Measurements from ENCODE around the gene TNRC6C. TPM values are rescaled to one million over a fixed set of nuclear protein-coding genes. Genes with fewer than 3 reads are reported as not detected.

Gene TNRC6C
- total RNA-seq, 3 donors from 2014 or later: 14.1 to 21.7 (median 21.6) TPM

DNA sequence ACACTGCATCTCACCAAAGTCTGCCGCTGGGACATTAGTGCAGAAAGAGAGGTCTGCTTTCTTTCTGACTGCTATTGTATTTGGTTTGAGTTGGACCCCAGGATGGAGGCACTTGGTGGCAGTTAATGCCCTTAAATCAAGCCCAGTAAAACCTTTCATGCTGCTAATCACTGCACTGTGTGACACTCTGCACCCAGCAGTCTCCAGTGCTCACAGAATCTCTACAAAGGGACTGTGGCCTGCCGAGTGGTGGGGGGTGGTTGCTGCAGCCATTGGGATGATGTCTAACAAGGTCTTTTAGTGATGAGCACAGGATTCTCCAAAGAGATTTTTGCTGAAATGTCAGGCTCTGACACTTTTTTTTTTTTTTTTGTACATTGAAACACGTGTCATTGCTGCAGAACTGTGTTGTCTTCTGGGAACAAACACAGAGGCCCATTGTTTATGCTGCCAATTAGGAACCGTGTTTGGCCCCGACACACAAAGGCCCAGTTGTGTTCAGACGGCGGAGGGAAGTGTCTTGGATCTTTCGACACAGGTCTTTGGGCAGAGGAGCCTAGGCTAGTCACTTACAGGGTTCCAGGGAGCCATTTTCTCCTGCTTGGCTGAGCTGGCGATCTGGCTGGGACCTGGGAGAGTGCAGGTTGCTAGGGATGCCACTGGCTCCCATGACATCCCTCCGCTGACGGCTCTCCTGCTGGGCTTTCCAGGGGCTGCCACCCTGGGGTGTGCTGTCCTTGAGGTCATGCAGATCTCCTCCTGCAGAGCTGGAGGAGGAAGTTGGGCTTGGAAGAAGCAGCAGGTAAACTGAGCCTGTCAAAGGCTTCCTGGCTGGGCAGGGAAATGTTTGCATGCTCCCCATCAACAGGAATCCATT is 16.2 kb upstream of the TNRC6C start:
- TF ChIP-seq POLR2A (IDR thresholded peaks at IDR 0.05) (no peak), POLR2AphosphoS5 (IDR thresholded peaks at IDR 0.05) (no peak)
- TF ChIP-seq, protein P1, sequence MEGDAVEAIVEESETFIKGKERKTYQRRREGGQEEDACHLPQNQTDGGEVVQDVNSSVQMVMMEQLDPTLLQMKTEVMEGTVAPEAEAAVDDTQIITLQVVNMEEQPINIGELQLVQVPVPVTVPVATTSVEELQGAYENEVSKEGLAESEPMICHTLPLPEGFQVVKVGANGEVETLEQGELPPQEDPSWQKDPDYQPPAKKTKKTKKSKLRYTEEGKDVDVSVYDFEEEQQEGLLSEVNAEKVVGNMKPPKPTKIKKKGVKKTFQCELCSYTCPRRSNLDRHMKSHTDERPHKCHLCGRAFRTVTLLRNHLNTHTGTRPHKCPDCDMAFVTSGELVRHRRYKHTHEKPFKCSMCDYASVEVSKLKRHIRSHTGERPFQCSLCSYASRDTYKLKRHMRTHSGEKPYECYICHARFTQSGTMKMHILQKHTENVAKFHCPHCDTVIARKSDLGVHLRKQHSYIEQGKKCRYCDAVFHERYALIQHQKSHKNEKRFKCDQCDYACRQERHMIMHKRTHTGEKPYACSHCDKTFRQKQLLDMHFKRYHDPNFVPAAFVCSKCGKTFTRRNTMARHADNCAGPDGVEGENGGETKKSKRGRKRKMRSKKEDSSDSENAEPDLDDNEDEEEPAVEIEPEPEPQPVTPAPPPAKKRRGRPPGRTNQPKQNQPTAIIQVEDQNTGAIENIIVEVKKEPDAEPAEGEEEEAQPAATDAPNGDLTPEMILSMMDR (IDR thresholded peaks at IDR 0.05): no peak
- intact Hi-C loops (cut with DNase I; ENCODE audit: low total_unique reads): no loop called here
- Histone ChIP-seq H3K36me3 (no peaks in the 10 kb centered on the region), H3K27ac (no peak overlapping the region), H3K4me3 (peak overlapping the region in 1 of 3 donors; percentile 8), H3K27me3 (peaks cover 0 to 25% of the 10 kb centered on the region in 2 donors), H3K4me1 (peaks cover 0 to 5% of the 10 kb centered on the region in 2 donors), H3K9me3 (no peaks in the 10 kb centered on the region)
- DNase-seq (ENCODE audit: low spot score in 2 of 2): peak; percentile 62 to 88

DNA sequence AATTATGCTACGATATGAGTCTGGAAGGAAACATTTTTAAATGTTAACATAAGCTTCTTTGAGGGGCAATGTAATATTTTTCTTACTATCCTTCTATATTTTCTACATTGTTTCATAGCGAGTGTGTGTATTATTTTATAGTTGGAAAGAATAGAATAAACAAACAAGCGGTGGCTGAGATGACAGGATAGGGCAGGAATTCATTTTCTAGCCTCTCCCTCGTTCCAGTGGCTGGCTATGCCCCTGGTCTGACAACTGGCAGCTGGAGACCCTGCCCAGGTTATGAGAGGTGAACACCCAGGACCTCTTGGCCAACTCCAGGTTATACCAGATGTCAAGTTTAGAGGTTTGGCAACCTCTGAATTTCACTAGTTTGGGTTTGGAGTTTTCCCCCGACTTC is 14.5 kb upstream of the TNRC6C start:
- no peak for DNase-seq (ENCODE audit: low spot score in 2 of 2)
- Histone ChIP-seq H3K27me3 (peaks cover 0 to 20% of the 10 kb centered on the region in 2 donors), H3K27ac (no peak overlapping the region), H3K9me3 (no peaks in the 10 kb centered on the region), H3K36me3 (no peaks in the 10 kb centered on the region), H3K4me1 (peaks cover 0 to 5% of the 10 kb centered on the region in 2 donors), H3K4me3 (no peak overlapping the region)
- TF ChIP-seq POLR2AphosphoS5 (IDR thresholded peaks at IDR 0.05): no peak
- TF ChIP-seq POLR2A (IDR thresholded peaks at IDR 0.05): no peak
- TF ChIP-seq, protein P1 (IDR thresholded peaks at IDR 0.05): no peak
- intact Hi-C loops (cut with DNase I; ENCODE audit: low total_unique reads): no loop called here

DNA sequence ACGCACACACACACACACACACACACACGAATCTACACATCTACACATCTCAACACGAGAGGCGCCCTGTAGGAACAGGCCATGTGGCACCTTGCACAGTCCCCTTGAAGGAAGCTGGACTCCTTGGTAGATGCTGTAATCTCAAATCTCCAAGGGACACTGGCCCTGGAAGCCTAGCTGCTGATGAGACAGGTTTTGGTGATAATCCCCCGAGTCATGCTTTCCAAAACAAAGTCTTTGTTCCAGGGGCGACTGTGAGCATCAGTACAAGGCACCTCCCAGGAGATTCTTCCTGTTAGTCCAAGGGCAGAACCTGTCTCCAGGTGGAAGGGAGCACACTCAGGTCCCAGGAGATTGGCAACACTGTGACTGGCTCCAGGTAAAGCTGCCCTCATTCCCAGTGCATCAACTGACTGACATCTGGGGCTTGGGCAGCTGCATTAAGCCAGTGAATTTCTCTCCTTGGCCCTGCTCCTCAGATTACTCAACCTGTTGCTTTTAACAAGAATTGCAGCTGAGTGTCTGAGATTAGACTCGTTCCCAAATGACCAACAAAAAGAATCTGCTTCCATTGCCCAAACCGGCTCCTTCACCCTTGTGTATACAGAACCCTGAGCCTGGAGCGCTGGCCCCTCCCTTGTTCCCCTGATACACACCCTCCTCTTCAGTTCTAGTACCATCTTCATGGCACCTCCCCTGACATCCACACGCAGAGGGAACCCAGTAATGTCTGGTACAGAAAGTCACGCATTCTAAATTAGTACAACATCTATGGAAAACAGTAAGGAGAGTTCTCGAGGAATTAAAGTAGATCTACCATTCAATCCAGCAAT is 13.9 kb upstream of the TNRC6C start:
- no peak for DNase-seq (ENCODE audit: low spot score in 2 of 2)
- Histone ChIP-seq H3K27ac (no peak overlapping the region), H3K4me1 (peaks cover 0 to 5% of the 10 kb centered on the region in 2 donors), H3K9me3 (no peaks in the 10 kb centered on the region), H3K27me3 (peaks cover 0 to 20% of the 10 kb centered on the region in 2 donors), H3K4me3 (no peak overlapping the region), H3K36me3 (no peaks in the 10 kb centered on the region)
- no peak for TF ChIP-seq POLR2A (IDR thresholded peaks at IDR 0.05)
- TF ChIP-seq, protein P1 (IDR thresholded peaks at IDR 0.05): no peak
- TF ChIP-seq POLR2AphosphoS5 (IDR thresholded peaks at IDR 0.05): no peak
- intact Hi-C loops (cut with DNase I; ENCODE audit: low total_unique reads): no loop called here

DNA sequence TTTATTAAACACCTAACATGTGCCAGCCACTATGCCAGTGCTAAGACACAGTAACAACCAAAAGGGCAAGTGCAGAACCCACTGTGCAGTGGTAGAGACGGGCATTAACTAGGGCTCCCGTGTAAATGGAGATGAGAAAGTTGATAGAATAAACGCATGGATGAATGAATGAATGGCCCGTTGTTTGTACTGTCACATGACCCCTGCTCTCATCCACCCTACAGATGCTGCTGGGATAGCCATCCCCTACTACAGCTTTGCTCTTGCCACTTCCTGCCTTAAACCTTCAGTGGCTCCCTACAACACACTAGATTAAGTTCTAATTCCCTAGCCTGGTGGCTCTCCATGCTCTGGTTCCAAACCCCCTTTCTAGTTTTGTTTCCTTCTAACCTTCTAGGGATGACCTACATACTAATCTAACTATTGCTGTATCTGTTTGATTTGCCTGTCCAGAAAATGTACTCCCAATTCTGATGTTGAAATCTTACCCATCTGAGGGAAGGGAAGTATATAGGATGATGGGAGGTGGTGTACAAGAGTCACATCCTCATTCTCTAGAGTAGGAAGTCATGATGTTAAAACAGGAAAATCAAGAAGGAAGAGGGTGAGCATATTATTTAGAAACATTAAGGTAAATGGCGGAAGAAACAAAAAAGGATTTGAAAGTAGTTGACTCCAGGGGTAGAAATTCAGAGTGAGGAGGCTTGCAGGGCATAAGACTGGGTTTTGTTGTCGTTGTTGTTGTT is 11.4 kb upstream of the TNRC6C start:
- H3K4me3 ChIP-seq: no peak overlapping the region
- H3K27me3 ChIP-seq: peaks cover 0 to 22% of the 10 kb centered on the region in 2 donors
- no peak for DNase-seq (ENCODE audit: low spot score in 2 of 2)
- H3K9me3 ChIP-seq: no peaks in the 10 kb centered on the region
- no peak overlapping the region for H3K27ac ChIP-seq
- peaks cover 0 to 2% of the 10 kb centered on the region in 2 donors for H3K4me1 ChIP-seq
- no peaks in the 10 kb centered on the region for H3K36me3 ChIP-seq
- TF ChIP-seq POLR2AphosphoS5 (IDR thresholded peaks at IDR 0.05) (no peak), POLR2A (IDR thresholded peaks at IDR 0.05) (no peak)
- TF ChIP-seq, protein P1 (IDR thresholded peaks at IDR 0.05): no peak
- intact Hi-C loops (cut with DNase I; ENCODE audit: low total_unique reads): no loop called here

All from breast epithelium (tissue), 4 donors.